B cell (primary cell): ENCODE measurements around the gene DNAJC3. TPM values are rescaled to one million over a fixed set of nuclear protein-coding genes. Genes with fewer than 3 reads are reported as not detected.

ENCODE experiments used
- ATAC-seq: fragments of 200-7000 bp; cut with Tn5 transposase; one replicate; pipeline ENCODE4 v1.10.0; 2021; ENCODE audit warnings: low read depth, mild to moderate bottlenecking, moderate number of reproducible peaks, moderate library complexity
- CTCF ChIA-PET: fragments of 350-600 bp; sonication (Branson Sonifier 250); formaldehyde crosslinking; loops from one replicate; lab custom pipeline; 2021; ENCODE audit warnings: antibody characterized with exemption, inconsistent platforms; lab: Charles Lee
- POLR2A ChIA-PET: fragments of 350-600 bp; sonication (Branson Sonifier 250); formaldehyde crosslinking; loops from one replicate; lab custom pipeline; 2021; ENCODE audit warnings: antibody characterized with exemption; lab: Charles Lee
- DNase-seq: peaks from one replicate; pipeline ENCODE4 v3.0.0; 2013
- H2AFZ ChIP-seq: 2 replicates; pipeline ENCODE4 v1.6.1; 2012; ENCODE audit warnings: mild to moderate bottlenecking, low read depth, low read length; ENCODE audit not compliant: insufficient read depth, poor library complexity, severe bottlenecking
- H3K27ac ChIP-seq, 2 donors: 1 replicate in 1 of 2; 2 replicates in 1 of 2; pipeline ENCODE4 v1.5.1; 2012 to 2013; ENCODE audit warnings: low read length in 2 of 2, mild to moderate bottlenecking in 2 of 2, moderate library complexity in 1 of 2
- H3K27me3 ChIP-seq, 4 experiments: fragments of 200-600 bp in 1 of 4; sonication (generic) in 1 of 4; replicated peaks in 1 of 4; 1 replicate in 2 of 4; 2 replicates in 2 of 4; pipeline versions ENCODE4 v1.6.1 to v1.7.0; 2013 to 2016; ENCODE audit warnings: low read length in 3 of 4, mild to moderate bottlenecking in 2 of 4, mixed read lengths in 1 of 4, moderate library complexity in 1 of 4; ENCODE audit not compliant: insufficient read depth in 4 of 4, control insufficient read depth in 3 of 4; ENCODE audit errors: control extremely low read depth in 1 of 4
- H3K36me3 ChIP-seq, 2 experiments: replicated peaks in 1 of 2; 1 replicate in 1 of 2; 2 replicates in 1 of 2; pipeline versions ENCODE4 v1.6.1 to v1.7.1; 2013; ENCODE audit warnings: low read length in 1 of 2; ENCODE audit not compliant: insufficient read depth in 2 of 2, control insufficient read depth in 1 of 2; ENCODE audit errors: control extremely low read depth in 1 of 2, extremely low read depth in 1 of 2
- H3K4me1 ChIP-seq, 2 donors: fragments of 200-600 bp in 1 of 2; sonication (generic) in 1 of 2; 1 replicate in 1 of 2; 2 replicates in 1 of 2; pipeline versions ENCODE4 v1.5.1 to v1.6.1; 2013 to 2017; ENCODE audit warnings: low read length in 2 of 2; ENCODE audit not compliant: control insufficient read depth in 2 of 2, insufficient read depth in 2 of 2
- H3K4me2 ChIP-seq: replicated peaks from 2 replicates; pipeline ENCODE3; 2012; ENCODE audit warnings: mild to moderate bottlenecking, low read depth, low read length; ENCODE audit not compliant: poor library complexity, severe bottlenecking
- H3K4me3 ChIP-seq, 5 experiments: fragments of 200-600 bp in 1 of 5; sonication (generic) in 1 of 5; 1 replicate in 3 of 5; 2 replicates in 2 of 5; pipeline versions ENCODE4 v1.5.1 to v1.7.0; 2011 to 2016; ENCODE audit warnings: low read length in 4 of 5, mild to moderate bottlenecking in 4 of 5, low read depth in 2 of 5, control low read depth in 1 of 5, moderate library complexity in 1 of 5; ENCODE audit not compliant: insufficient read depth in 1 of 5; ENCODE audit errors: control extremely low read depth in 1 of 5, extremely low read depth in 1 of 5
- H3K79me2 ChIP-seq: fragments of 200-600 bp; sonication (generic); one replicate; pipeline ENCODE4 v1.6.0; 2016; ENCODE audit warnings: low read length; ENCODE audit not compliant: control insufficient read depth, insufficient read depth
- H3K9ac ChIP-seq: fragments of 200-600 bp; sonication (generic); 2 replicates; pipeline ENCODE4 v1.6.1; 2017; ENCODE audit warnings: mild to moderate bottlenecking, low read length, moderate library complexity
- H3K9me3 ChIP-seq, 3 donors: one replicate each; pipeline versions ENCODE4 v1.6.1 to v1.7.1; 2013; ENCODE audit warnings: low read length in 2 of 3; ENCODE audit not compliant: control insufficient read depth in 2 of 3, insufficient read depth in 1 of 3; ENCODE audit errors: control extremely low read depth in 1 of 3
- H4K20me1 ChIP-seq: 2 replicates; pipeline ENCODE4 v1.6.0; 2012; ENCODE audit warnings: mild to moderate bottlenecking, low read length; ENCODE audit not compliant: insufficient read depth, control insufficient read depth, poor library complexity, severe bottlenecking
- H3K27ac Mint-ChIP-seq: one replicate; pipeline ENCODE4 v1.8.0; 2021; ENCODE audit warnings: mixed read lengths
- H3K27me3 Mint-ChIP-seq: one replicate; pipeline ENCODE4 v1.8.0; 2021; ENCODE audit warnings: mixed read lengths
- H3K4me1 Mint-ChIP-seq: one replicate; pipeline ENCODE4 v1.8.0; 2021; ENCODE audit warnings: mixed read lengths
- H3K4me3 Mint-ChIP-seq: one replicate; pipeline ENCODE4 v1.8.0; 2021; ENCODE audit warnings: mixed read lengths
- H3K9me3 Mint-ChIP-seq: one replicate; pipeline ENCODE4 v1.8.0; 2022; ENCODE audit warnings: mixed read lengths; ENCODE audit not compliant: insufficient read depth
- EZH2 ChIP-seq: IDR thresholded peaks from 2 replicates; pipeline ENCODE4 v1.6.1; 2012; ENCODE audit warnings: borderline replicate concordance, low read depth, mild to moderate bottlenecking, moderate library complexity, low read length; ENCODE audit not compliant: insufficient read depth, poor library complexity, severe bottlenecking
- WGBS: methylation state at CpG from one replicate; pipeline ENCODE4 v1.1.5; 2013; ENCODE audit warnings: missing lambda C conversion rate; ENCODE audit not compliant: insufficient coverage; 5-methylcytosine and 5-hydroxymethylcytosine counted together
- intact Hi-C: fragments of 100-400 bp; cut with micrococcal nuclease; formaldehyde crosslinking; loops from one replicate; pipeline ENCODE4 v1.10.0; 2022
- polyA plus RNA-seq: library from polyadenylated mRNA; depleted of rRNA; stranded (reverse); fragments of >200 nt; gene quantifications from 2 replicates; pipeline ENCODE4 v1.2.3, GENCODE V29; 2012
- total RNA-seq, 2 donors: library from RNA; stranded (reverse); fragments of 120-200 nt in 1 of 2; gene quantifications; 1 replicate in 1 of 2; 2 replicates in 1 of 2; pipeline versions ENCODE4 v1.2.3 to v1.2.4, GENCODE V29; 2013 to 2022
- TF ChIP-seq, protein P1 (sequence below): fragments of 200-600 bp; IDR thresholded peaks from one replicate; pipeline ENCODE4 v1.8.0; 2022; ENCODE audit warnings: antibody characterized with exemption, mild to moderate bottlenecking

DNAJC3 gene
- total and polyA plus RNA-seq, 2 donors (not counting 1 experiment from before 2014, with no cell fraction given) = 2.8 to 12.1 TPM

DNA sequence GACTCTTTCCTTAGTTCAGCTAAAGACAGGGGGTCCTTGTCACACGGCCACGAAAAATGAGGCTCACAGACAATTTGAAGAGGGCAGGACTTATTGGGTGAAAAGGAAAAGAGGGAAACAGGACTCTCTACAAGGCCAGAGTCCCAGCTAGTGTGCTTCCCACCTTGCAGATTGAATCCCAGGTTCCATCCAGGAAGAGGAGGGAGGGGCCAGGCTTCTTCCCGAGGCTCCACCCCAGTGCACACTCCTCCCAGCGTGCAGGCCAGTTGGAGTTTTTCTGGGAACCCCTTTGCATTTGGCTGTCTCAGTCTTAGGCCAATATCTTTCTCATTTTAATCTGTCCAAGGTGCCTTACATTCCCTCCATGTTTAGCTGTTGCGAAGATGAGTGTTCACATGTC, 106.8 kb downstream of the DNAJC3 start:
- H3K9ac ChIP-seq = no peak overlapping the region
- H3K4me3 Mint-ChIP-seq = no peak overlapping the region
- H3K27me3 Mint-ChIP-seq = no peaks in the 10 kb centered on the region
- no peak overlapping the region for H3K4me2 ChIP-seq
- ChIA-PET CTCF (no interaction called here), POLR2A (no interaction called here)
- TF ChIP-seq EZH2 = no peak
- TF ChIP-seq, protein P1, sequence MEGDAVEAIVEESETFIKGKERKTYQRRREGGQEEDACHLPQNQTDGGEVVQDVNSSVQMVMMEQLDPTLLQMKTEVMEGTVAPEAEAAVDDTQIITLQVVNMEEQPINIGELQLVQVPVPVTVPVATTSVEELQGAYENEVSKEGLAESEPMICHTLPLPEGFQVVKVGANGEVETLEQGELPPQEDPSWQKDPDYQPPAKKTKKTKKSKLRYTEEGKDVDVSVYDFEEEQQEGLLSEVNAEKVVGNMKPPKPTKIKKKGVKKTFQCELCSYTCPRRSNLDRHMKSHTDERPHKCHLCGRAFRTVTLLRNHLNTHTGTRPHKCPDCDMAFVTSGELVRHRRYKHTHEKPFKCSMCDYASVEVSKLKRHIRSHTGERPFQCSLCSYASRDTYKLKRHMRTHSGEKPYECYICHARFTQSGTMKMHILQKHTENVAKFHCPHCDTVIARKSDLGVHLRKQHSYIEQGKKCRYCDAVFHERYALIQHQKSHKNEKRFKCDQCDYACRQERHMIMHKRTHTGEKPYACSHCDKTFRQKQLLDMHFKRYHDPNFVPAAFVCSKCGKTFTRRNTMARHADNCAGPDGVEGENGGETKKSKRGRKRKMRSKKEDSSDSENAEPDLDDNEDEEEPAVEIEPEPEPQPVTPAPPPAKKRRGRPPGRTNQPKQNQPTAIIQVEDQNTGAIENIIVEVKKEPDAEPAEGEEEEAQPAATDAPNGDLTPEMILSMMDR = no peak
- no peaks in the 10 kb centered on the region for H3K9me3 Mint-ChIP-seq
- no peaks in the 10 kb centered on the region for H3K4me1 Mint-ChIP-seq
- no peak overlapping the region for H3K4me3 ChIP-seq
- H3K9me3 ChIP-seq = peaks cover 0 to 8% (median 0%) of the 10 kb centered on the region in 3 donors
- H3K27me3 ChIP-seq = no peaks in the 10 kb centered on the region
- ATAC-seq (no peak), DNase-seq (no peak)
- no peak overlapping the region for H3K27ac Mint-ChIP-seq
- 100% methylated on average over 3 of the region's 5 CpGs for WGBS
- intact Hi-C loops = no loop called here
- H3K4me1 ChIP-seq = no peaks in the 10 kb centered on the region
- H2AFZ ChIP-seq = no peak overlapping the region
- H3K36me3 ChIP-seq = peaks cover 7 to 30% of the 10 kb centered on the region in 2 experiments
- H4K20me1 ChIP-seq = no peaks in the 10 kb centered on the region
- no peak overlapping the region for H3K27ac ChIP-seq
- H3K79me2 ChIP-seq = no peaks in the 10 kb centered on the region

DNA sequence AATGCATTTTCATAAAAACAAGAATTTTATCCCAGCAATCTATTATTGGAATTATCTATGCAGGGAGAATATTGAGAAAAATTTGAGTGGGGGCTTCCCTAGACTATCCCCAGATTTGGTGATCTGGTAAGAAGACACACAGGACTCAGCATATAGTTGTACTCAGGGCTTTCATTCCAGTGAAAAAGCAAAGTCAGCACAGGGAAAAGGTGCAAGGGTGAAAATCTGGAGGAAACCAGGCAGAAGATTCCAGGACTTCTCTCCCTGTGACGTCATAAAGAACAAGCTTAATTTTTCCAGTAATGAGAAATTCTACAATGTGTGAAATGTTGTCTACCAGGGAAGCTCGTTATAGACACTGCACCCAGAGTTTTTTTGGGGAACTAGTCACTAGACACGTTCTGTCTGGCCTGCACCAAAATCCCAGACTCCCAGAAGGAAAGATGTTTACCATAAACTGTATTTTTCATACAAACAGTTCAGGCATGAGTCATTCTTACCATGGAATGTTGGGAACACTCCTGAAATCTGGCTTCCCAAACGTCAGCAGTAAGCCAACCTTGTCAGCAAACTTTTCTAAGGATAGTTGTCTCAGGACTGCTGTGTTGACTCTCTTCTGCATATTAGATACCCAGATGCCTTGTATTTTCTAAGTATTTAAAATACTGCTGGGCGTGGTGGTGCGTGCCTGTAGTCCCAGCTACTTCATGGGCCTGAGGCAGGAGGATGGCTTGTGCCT, 107.4 kb downstream of the DNAJC3 start:
- H3K9me3 ChIP-seq = peaks cover 0 to 8% (median 1%) of the 10 kb centered on the region in 3 donors
- no peaks in the 10 kb centered on the region for H3K4me1 Mint-ChIP-seq
- H3K36me3 ChIP-seq = peaks cover 9 to 33% of the 10 kb centered on the region in 2 experiments
- TF ChIP-seq EZH2 = no peak
- TF ChIP-seq, protein P1 = no peak
- no peak overlapping the region for H3K4me3 Mint-ChIP-seq
- H3K9me3 Mint-ChIP-seq = no peaks in the 10 kb centered on the region
- H3K27me3 Mint-ChIP-seq = no peaks in the 10 kb centered on the region
- H3K4me2 ChIP-seq = no peak overlapping the region
- ChIA-PET CTCF (no interaction called here), POLR2A (no interaction called here)
- H3K4me3 ChIP-seq = no peak overlapping the region
- no peaks in the 10 kb centered on the region for H4K20me1 ChIP-seq
- no peaks in the 10 kb centered on the region for H3K27me3 ChIP-seq
- no peak overlapping the region for H3K9ac ChIP-seq
- no peaks in the 10 kb centered on the region for H3K4me1 ChIP-seq
- 100% methylated on average over 2 of the region's 6 CpGs for WGBS
- intact Hi-C loops = no loop called here
- DNase-seq (no peak), ATAC-seq (no peak)
- no peaks in the 10 kb centered on the region for H3K79me2 ChIP-seq
- H3K27ac ChIP-seq = no peak overlapping the region
- no peak overlapping the region for H3K27ac Mint-ChIP-seq
- no peak overlapping the region for H2AFZ ChIP-seq
